Nephron progenitor cell (in vitro differentiated cells): ENCODE data around the gene ZNF304.

Experiments
- DNase-seq: peaks from one replicate; pipeline ENCODE4 v3.0.0; 2021
- H3K27ac Mint-ChIP-seq: 2 replicates; pipeline ENCODE4 v1.8.0; 2021; ENCODE audit warnings: mild to moderate bottlenecking, moderate library complexity, mixed read lengths
- H3K27me3 Mint-ChIP-seq: 2 replicates; pipeline ENCODE4 v1.8.0; 2021; ENCODE audit warnings: mild to moderate bottlenecking, low read depth, mixed read lengths; ENCODE audit not compliant: poor library complexity
- H3K36me3 Mint-ChIP-seq: 2 replicates; pipeline ENCODE4 v1.8.0; 2021; ENCODE audit warnings: low read depth, mixed read lengths
- H3K4me1 Mint-ChIP-seq: 2 replicates; pipeline ENCODE4 v1.8.0; 2021; ENCODE audit warnings: mixed read lengths
- H3K4me3 Mint-ChIP-seq: 2 replicates; pipeline ENCODE4 v1.8.0; 2021; ENCODE audit warnings: mild to moderate bottlenecking, moderate library complexity, mixed read lengths
- H3K9me3 Mint-ChIP-seq: 2 replicates; pipeline ENCODE4 v1.8.0; 2021; ENCODE audit warnings: mild to moderate bottlenecking, moderate library complexity, mixed read lengths
- TF ChIP-seq, protein P1 (sequence below): fragments of 200-600 bp; sonication (generic); IDR thresholded peaks from 2 replicates; pipeline ENCODE4 v1.5.0; 2021; ENCODE audit warnings: antibody characterized with exemption

Gene ZNF304

DNA sequence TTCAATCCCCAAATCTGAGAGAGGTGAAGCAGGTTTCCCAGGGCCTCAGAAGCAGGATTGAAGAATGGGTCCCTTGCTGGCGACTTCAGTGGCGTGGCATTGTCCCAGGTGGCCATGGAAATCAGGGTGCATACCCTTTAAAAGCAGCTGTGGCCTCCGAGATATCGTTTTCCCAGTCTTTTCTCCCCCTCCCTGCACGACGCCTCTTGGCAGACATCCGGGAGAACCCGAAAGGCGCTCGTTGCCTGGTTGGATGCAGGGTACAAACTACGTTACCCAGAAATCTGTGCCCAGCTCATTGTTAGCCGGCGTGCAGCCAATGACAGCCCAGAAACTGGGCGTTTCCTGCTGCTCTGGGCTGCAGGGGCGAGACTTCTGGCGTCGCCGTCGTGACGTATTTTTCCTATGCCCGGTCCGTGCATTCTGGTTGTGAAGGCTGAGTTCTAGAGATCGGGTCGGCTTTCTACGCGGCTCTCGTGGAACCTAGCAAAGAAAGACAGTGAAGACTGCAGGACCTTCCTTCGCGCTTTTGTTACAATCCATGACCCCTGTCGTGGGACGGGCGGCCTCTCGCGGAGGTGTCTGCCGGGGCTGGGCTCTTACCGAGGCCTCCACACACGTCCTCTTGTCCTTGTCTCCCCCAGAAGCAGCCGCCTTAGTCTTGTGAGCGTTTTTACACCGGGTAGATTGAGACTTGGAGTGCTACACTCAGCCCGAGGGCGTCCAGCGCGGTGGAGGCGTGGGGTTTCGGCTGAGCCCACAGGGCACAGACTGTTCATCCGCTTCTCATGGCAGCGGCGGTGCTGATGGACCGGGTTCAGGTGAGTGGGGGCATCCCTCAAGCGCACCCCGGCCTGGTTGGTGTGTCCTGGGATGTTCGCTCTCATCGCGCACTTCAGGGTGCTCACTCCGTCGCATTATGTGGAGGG lies at the start of gene ZNF304:
ZNF304 (plus strand) TSS at position 395 of the 929 bp plus-strand sequence; CDS start at position 789, 394 bp downstream.
- H3K36me3 Mint-ChIP-seq, result peaks cover 32% of the 10 kb centered on the region
- peak within 1 kb of the TSS; percentile 92 for H3K27ac Mint-ChIP-seq
- peaks cover 32% of the 10 kb centered on the region for H3K4me1 Mint-ChIP-seq
- peak; percentile 79 for DNase-seq
- TF ChIP-seq, protein P1, sequence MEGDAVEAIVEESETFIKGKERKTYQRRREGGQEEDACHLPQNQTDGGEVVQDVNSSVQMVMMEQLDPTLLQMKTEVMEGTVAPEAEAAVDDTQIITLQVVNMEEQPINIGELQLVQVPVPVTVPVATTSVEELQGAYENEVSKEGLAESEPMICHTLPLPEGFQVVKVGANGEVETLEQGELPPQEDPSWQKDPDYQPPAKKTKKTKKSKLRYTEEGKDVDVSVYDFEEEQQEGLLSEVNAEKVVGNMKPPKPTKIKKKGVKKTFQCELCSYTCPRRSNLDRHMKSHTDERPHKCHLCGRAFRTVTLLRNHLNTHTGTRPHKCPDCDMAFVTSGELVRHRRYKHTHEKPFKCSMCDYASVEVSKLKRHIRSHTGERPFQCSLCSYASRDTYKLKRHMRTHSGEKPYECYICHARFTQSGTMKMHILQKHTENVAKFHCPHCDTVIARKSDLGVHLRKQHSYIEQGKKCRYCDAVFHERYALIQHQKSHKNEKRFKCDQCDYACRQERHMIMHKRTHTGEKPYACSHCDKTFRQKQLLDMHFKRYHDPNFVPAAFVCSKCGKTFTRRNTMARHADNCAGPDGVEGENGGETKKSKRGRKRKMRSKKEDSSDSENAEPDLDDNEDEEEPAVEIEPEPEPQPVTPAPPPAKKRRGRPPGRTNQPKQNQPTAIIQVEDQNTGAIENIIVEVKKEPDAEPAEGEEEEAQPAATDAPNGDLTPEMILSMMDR, result no peak
- peaks cover 28% of the 10 kb centered on the region for H3K27me3 Mint-ChIP-seq
- H3K4me3 Mint-ChIP-seq, result peak within 1 kb of the TSS; percentile 99
- peaks cover 3% of the 10 kb centered on the region for H3K9me3 Mint-ChIP-seq

- TF ChIP-seq, protein P1, result no peak
- H3K4me3 Mint-ChIP-seq, result no peak overlapping the region
- no peaks in the 10 kb centered on the region for H3K27me3 Mint-ChIP-seq
- DNase-seq, result no peak
- H3K27ac Mint-ChIP-seq, result no peak overlapping the region
- peaks cover 53% of the 10 kb centered on the region for H3K36me3 Mint-ChIP-seq
- peaks cover 29% of the 10 kb centered on the region for H3K9me3 Mint-ChIP-seq
- no peaks in the 10 kb centered on the region for H3K4me1 Mint-ChIP-seq
Measured at GRCh38 chr19:57302020-57302465, 49.0 kb upstream of the ZNF304 start.

- no peaks in the 10 kb centered on the region for H3K4me1 Mint-ChIP-seq
Measured at GRCh38 chr19:57302727-57303401, 48.2 kb upstream of the ZNF304 start.

DNA sequence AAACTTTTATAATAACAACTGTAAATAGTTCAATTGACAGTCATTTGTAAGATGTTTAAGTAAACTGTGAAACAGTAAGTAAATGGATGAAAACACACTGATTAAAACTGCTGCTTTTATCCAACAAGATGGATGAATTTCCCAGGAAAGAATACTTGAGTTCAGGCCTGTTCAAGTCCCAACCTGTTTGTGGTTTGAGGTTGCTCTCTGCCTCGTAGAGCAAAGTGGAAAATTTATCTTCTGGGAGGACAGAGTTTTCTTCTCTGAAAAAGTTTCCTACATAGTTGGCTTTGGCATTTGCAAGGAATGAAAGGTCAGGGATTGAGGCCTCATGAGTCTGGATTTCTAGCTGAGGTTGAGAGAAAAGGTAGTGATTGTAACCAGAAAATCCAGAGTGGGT lies 46.0 kb upstream of the ZNF304 start:
- no peak for DNase-seq
- Mint-ChIP-seq H3K9me3 (peaks cover 19% of the 10 kb centered on the region), H3K36me3 (peaks cover 28% of the 10 kb centered on the region), H3K4me3 (no peak overlapping the region), H3K27me3 (peaks cover 6% of the 10 kb centered on the region), H3K4me1 (no peaks in the 10 kb centered on the region), H3K27ac (peak overlapping the region; percentile 51)
- TF ChIP-seq, protein P1, result no peak

More at GRCh38 chr19:57302727-57303401, 48.2 kb upstream of the ZNF304 start:
- no peak for DNase-seq
- no peak overlapping the region for H3K4me3 Mint-ChIP-seq
- no peaks in the 10 kb centered on the region for H3K27me3 Mint-ChIP-seq
- TF ChIP-seq, protein P1, result no peak
- H3K36me3 Mint-ChIP-seq, result peaks cover 45% of the 10 kb centered on the region
- peak overlapping the region; percentile 72 for H3K27ac Mint-ChIP-seq
- H3K9me3 Mint-ChIP-seq, result peaks cover 22% of the 10 kb centered on the region

GRCh38 chr19:57308514-57308913 lies 42.6 kb upstream of the ZNF304 start:
- H3K9me3 Mint-ChIP-seq, result peaks cover 14% of the 10 kb centered on the region
- TF ChIP-seq, protein P1, result no peak
- no peaks in the 10 kb centered on the region for H3K4me1 Mint-ChIP-seq
- peaks cover 10% of the 10 kb centered on the region for H3K36me3 Mint-ChIP-seq
- no peak overlapping the region for H3K4me3 Mint-ChIP-seq
- no peak overlapping the region for H3K27ac Mint-ChIP-seq
- H3K27me3 Mint-ChIP-seq, result peaks cover 32% of the 10 kb centered on the region
- no peak for DNase-seq
